HG02678 (cell line): Measurements from ENCODE around the gene SLC1A4.
"Not testable (repeated sequence)": the region's sequence is repeated elsewhere in the genome, so short reads cannot be mapped to it uniquely, and the experiment has no call there.

Experiments
- ATAC-seq: cut with Tn5 transposase; IDR thresholded peaks from one replicate; pipeline ENCODE4 v1.9.1; 2021; ENCODE audit warnings: mild to moderate bottlenecking, moderate library complexity; ENCODE audit not compliant: unreplicated experiment

SLC1A4 gene

DNA sequence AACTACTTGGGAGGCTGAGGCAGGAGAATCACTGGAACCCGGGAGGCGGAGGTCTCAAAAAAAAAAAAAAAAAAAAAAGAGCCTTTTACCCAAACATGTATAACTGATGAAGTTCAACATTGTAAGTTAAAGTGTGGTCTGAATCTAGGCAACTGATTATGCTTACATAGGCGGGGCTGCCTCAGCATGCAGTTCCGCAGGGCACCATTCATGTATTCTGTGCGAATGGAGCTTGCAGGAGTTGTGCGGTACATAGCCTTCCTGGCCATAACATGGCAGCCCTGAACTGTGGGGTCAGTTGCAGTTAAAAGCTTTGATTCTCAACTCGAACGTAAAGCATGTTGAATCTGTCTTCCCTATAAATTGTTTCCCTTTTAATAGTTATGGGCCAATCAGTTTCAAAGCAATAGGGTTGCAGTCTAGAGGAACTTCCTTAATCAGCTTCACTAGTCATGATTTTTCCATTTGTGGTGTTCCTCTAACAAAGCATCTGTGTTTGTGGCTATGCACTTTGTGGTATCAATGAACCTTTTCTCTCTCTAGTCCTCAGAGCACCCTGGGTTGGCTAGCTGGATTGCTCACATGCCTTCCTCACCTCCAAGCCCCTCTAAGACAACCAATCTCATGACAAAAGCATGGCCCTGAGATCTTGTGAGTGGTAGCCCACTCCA lies 36.4 kb downstream of the SLC1A4 start:
- ATAC-seq: no peak

DNA sequence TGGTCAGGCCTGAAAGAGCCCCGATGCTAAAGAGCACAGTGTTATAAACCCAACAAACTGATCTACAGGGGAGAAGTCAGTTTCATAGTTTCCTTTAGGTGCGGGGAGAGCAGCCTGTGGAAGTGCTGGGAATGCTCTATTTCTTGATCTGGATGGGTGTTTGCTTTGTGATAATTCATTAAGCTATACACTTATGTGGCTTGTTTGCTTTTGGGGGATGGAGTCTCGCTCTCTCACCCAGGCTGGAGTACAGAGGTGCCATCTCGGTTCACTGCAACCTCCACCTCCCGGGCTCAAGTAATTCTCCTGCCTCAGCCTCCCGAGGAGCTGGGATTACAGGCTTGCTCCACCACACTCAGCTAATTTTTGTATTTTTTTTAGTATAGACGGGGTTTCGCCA lies 37.0 kb downstream of the SLC1A4 start:
- no peak for ATAC-seq

DNA sequence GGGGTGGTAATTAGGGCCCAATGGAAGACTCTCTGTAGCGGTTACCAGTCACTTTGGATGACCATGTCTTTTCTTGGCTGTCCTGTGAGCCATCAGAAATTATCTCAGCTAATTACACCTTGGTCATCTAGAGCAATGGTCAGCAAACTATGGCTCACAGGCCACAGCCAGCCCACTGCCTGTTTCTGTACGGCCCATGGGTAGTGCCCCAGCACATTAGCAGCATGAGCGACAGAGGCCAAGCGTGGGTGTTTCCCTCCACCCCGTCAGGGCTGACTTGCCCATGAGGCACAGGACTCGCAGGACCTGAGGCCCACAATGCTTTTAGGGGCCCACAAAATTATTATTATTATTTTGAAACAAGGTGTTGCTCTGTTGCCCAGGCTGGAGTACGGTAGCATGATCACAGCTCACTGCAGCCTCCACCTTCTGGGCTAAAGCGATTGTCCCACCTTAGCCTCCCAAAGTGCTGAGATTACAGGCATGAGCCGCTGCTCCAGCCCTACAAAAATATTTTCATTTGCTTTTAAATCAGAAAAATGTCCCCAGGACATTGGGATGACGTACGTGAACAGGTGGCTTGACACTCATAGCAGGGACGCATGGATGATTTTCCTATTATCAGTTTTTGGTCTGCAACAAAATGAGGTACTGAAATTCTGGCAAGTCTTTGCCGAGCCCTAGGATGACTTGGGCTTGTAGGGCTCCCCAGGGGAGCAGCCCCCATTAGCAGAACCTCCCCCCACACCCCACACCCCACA lies 37.7 kb downstream of the SLC1A4 start:
- peak; percentile 35 for ATAC-seq

DNA sequence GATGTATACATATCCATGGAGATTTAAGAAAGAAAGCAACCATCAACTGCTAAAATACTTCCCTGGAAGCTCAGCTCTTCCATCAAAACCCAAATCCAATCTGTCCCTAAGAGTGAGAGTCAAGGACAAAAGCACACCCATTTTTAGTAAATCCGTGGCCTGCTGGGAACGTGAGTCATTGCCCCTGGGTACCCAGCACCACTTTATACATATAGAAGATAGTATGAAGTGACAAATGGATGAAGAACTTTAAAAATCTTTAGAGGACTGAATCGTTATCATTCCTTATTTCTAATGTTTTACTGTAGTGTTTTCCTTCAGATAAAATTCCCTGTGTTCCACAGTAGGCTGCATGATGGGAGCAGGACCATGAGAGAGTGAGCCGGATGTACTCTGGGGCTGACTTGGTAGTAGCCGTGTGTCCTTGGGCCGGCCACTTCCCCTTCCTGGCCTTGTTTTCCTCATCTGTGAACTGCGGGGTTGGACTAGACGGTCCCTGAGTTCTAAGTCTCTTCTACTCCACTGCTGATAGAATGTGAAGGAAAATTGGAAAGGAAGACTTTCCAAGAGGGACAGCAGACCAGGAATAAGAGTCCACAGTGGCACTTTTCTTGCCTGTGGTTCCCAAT lies 38.5 kb downstream of the SLC1A4 start:
- no peak for ATAC-seq

DNA sequence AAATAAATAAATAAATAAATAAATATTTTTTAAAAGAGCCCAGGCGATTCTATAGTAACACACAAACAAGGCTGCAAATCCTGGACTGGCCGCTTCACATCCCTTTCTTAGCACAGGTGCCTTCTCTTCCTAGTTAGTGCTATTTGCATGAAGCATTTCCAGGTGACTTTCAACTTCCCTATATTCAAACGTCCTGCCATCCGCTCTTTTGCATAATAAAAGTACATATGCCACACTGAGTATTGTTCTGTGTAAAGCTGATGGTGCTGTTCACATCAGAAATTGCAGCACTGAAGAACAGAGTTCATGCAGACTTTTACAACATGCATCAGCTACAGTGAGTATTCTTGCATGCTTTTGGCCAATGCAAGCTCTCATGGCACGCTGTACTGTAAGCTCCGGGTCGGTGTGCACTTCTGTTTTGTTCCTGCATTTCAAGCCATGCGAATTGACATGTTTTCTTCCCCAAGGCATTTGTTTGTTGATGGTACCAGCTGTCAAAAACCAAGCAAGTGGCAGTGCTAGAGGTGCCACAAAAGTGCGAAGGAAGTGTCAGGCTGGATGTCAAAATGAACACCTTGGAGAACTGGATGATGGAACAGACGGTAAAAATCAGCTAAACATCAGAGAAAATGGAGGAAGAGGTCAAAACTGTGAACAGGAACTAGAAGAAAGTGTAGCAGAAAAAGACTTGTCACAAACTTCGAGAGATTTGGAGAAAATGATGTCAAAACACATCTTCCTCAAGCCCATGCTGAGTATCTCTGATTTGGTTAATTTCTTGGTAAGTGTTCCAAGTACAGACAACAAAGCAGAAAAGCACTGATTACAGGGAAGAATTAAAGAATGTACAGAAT lies 41.5 kb downstream of the SLC1A4 start:
- ATAC-seq: no peak

DNA sequence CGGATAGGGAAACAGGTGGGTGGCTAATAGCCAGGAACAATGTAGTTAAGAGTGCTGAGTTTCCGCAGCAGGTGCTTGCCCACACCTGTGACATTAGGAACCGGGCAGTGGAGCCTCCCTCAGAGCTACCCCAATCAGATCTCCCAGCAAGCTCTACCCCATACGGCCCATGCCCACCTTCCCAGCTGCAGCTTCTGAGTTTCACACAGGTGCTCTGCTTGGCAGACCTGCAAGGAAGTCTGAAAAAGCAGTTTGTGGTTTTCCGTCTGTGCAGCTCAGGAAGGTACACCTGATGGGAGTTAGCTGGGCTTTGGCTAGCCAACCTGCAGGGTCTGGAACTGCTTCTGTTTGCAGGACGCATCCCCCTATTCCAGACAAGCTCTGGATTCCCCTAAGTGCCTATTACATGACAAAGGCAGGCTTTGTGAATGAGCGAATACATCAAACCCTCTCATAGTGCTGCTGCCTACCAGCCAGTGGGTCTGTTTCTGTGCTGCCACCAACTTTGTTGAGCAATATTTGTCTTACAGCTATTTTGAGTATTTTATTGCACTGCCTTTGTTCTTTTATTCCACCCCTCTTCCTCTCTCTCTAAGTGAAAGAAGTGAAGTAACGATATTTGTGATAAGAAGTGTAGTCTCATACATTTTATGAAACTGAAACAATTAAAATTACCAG lies 42.3 kb downstream of the SLC1A4 start:
- peak; percentile 47 for ATAC-seq

DNA sequence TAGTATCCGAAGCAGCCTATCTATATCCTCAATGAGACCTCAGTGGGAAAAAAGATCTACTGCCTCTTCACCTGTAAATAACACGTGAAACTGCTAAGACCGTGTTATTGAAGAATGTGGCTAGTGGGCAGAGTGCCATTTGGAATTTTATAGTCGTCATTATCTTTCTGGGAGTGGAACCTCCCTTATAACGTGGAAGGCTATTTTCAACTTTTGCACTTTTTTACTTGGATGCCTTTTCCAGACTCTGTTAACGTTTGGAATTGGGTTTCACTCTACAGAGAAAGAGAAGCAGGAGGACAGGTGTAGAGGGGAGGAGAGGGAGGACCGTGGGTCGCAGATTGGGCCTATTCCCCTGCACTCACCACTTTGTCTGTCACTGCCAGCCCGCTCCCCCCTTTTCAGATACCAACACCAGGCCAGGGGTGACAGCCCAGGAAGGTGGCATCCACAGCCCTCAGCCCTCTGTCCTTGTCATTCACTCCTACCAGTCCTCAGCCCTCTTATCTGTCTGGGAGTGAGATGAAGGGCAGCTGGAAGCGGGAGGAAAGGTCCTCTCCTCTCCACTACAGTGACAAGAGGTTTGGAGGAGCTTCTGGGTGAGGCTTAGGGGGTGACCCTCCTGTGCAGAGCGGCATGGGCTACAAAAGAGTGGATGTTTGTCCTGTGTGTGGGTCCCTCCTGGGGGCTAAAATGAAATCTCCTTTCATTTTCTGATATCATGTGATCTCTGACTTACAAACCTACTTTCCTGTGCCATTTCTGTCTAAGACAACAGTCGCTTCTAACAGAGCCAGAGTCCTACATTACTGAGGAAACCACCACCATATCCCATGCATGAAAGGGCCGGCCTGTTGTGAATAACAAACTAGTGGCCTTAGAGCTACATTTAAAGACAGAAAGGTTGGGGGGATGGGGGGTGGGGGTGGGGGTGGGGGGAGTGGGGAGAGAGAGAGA lies 43.1 kb downstream of the SLC1A4 start:
- no peak for ATAC-seq

DNA sequence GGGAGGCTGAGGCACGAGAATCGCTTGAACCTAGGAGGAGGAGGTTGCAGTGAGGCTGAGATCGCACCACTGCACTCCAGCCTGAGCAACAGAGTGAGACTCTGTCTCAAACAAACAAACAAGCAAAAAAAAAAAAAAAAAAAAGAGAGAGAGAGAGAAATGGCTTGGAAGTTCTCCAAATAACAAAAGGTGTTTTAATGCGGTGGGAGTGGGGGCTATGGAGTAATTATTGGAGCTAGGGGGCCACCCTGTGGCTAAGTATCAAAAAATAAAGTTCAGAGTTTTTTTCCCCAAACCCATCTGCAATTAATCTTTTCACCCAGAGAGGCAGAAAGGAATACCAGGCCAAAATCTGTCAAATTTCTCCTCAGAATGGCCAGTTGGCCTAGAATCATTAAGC lies 44.0 kb downstream of the SLC1A4 start:
- no peak for ATAC-seq

DNA sequence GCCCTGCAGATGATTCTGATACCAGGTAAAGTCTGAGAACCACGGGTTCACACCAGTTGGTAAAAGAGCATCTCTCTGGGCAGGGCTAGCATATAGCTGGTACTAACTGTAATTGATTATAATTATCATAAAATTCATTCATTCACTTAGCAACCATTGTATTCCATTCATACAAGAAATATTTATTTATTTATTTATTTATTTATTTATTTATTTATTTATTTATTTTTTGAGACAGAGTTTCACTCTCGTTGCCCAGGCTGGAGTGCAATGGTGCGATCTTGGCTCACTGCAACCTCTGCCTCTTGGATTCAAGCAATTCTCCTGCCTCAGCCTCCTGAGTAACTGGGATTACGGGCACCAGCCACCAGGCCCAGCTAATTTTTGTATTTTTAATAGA lies 44.5 kb downstream of the SLC1A4 start:
- ATAC-seq: not testable (repeated sequence)

DNA sequence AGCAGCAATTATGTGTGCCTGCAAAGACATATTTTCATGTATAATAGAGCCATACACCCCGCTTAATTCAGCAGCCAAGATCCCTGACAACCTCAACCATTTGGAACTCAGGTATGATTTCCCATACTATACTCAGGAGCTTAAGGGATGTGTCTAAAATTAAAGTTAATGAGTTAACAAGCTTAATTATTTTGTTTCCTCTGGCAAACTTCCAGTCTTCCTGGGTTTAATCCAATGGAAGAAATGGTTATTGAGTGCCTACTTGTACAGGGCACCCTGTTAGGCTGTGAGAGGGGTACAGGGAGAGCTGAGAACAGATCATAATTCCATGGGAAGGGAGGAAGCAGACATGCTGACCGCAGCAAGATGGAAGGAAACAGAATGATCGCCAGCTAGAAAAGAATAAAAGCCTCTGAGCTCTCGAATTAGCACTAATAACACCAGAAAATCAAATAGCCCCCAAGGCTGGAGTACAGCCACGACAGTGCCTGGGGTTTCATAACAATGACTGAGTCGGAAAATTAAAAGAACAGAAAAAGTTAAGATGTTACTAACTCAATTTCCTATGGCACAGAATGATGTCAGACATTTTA lies 46.2 kb downstream of the SLC1A4 start:
- no peak for ATAC-seq

DNA sequence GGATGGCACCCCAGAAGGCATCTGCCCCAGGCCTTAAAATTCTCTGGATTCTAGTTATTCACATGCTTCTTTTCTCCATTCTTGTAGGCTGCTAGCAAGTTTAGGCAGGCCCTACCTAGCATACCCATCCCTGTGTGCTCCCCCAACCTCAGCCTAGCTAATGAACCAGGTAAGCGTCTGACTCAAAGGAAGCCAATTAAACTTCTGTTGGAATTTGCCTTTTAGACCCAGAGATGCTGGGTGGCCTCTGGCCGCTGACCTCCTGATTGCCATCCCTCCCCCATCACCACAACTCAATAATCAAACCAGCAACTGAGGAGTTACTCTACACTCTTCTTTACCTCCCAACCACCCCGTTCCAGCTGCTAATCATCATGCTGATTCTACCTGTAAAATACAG lies 48.0 kb downstream of the SLC1A4 start:
- ATAC-seq: no peak

DNA sequence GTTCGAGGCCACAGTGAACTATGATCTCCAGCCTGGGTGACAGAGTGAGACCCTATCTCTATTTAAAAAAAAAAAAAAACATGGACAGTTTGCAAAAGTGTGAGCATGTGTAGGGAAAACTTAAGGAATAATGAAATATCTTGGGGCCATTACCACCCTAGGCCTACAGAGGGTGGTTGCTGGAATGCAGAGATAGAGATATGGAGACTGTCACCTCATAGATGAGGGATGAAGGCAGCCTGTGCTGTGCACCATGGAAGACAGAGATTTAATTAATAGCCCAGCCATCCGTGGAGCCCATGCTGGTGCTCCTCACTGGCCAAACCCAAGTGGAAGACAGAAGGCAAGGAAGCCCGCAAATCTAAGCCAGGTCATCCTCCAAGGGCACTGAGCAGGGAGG lies 50.4 kb downstream of the SLC1A4 start:
- no peak for ATAC-seq

DNA sequence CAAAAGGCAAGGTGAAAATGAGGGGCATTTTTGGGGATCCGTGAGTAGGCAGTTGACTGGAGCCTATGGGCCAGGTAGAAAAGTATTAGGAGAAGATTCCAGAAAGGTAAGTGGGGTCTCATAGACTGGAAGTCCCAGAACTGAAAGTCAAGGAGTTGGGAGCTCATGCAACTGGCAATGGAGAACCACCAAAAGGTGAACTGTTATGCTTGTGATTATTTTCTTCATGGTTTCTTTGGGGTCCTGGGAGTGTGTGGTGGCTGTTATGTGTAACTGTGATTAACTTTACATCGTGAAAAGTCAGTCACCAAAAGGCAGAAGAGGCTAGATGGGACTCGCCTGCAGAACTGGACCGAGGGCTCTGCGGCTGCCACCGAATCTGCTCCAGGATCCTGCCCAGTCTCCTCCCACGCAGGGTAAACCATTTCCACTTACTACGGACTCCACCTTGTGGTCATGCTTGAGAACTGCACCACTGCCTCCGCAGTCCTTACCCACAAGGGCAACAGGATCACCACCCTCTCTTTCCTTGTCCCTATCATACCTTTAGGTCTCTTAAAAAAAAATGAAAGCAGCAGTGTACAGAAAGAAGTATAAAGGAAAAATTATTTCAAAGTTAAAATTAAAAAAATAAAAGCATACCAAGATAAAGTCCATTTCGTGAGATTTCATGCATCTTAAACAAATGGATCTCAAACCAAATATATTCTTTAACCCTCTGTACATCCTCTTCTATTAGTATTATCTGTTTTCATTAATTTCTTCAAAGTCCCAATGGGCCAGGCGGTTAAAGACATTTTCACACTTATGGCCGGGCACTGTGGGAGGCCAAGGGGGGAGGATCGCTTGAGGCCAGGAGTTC lies 51.4 kb downstream of the SLC1A4 start:
- peak; percentile 77 for ATAC-seq

DNA sequence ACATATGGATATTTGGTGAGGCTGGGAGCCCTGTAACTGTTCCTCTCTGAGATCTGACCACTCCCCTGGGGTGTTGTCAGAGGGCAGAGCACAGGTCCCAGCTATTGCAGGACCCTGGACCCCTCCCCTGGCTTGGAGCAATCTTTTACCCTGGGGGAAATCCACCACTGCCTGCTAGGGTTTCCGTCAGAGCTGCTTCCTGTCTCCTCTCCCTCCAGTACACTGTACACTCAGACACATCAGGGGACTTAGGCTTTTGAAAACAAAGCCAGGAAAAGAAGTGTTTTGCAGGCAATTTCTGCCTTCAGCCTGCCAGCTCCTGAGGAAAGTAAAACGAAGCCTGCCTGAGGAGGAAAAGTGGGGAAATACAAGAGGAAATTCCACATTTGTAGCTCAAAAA lies 53.8 kb downstream of the SLC1A4 start:
- no peak for ATAC-seq

DNA sequence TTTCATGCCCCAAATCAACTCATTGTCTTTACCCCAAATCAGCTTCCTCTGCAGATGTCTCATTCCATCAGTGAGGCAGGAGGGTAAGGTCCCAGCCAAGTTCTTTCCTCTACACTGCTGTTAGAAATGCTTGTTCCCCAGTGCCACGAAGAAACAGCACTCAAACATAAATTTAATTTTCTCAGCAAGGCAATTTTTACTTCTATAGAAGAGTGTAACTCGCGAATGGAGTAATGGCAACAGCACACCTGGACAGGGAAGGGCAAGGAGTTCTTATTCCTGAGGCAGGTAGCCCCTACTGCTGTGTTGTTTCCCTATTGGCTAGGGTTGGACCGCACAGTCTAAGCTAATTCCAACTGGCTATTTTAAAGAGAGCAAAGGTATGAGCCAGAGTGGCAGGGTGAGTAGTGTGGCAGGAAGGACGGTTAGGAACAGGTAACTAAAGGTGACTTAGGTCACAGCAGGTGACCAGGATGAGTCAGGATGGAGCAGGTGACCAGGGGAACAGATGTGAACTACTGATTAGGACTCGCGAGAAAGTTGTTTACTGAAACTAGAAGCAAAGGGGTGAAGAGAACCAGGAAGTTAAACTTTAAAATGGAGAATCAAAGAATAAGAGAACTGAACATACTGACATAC lies 55.0 kb downstream of the SLC1A4 start:
- ATAC-seq: no peak

DNA sequence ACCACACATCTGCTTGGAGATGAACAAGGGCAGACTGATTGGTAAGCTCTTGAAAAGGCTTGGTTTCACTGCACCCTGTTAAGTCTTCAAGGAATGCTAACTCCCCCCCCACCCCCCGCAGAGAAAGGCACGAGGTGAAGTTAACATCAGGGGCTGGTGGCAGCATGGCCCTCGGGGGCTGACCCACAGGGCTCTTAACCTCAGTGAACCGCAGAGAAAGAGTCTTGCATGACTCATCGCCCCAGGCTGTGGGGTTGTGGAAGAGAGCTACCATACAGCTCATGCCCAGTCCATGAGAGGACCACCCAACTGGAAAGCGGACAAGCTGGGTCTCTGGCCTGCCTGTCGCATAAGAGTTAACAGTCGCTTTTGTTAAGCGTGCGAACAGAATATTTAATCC lies 56.5 kb downstream of the SLC1A4 start:
- ATAC-seq: no peak

DNA sequence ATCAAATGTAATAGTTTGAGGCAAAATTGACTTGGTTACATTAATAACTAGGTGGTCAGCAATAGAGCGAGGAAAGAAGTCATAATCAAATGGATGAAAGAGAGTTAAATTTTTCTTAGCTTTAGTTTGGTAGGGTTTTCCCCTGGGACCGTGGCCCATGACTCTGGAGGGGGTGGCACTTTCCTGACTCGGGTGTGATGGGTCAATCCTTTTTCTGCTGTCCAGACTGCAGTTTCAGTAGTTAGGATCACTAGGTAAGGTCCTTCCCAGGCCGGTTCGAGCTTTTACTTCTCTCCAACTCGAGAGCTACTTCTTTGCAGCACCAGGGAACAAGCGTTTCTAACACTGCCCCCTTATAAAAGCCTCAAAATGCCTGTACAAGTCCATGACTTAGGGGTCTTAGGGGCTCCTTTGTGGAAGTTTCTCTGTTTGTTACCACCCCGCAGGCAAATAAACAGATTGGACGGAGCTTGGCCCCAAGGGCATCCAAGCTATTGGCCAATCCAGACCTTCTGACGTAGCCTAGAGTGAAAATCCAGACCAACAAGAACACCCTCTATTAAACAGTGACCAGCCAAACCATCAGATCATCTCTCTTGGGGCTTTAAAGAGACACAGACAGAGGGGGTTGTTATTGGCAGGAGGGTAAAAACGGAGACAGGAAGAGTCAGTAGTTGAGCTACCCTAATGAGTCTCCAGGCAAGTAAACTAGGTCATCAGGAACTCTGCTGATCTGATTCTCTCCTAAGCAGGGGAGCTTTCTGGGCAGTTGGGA lies 57.6 kb downstream of the SLC1A4 start:
- no peak for ATAC-seq
